Calu3 (cell line): ENCODE results near the gene SGSM2. TPM values are rescaled to one million over a fixed set of nuclear protein-coding genes. Genes with fewer than 3 reads are reported as not detected.

Experiments used
- BruUV-seq: library from RNA; stranded (reverse); fragments of 400-500 nt; replicated peaks from 2 replicates; lab custom pipeline; 2021; lab: Mats Ljungman, UMichigan
- CTCF ChIA-PET: fragments of 300-600 bp; sonication (Branson Sonifier 250); formaldehyde crosslinking; loops from one replicate; lab custom pipeline; 2022; ENCODE audit warnings: antibody characterized with exemption; lab: Charles Lee
- DNase-seq: peaks from one replicate; pipeline ENCODE4 v3.0.0; 2022
- H3K27ac Mint-ChIP-seq: one replicate; pipeline ENCODE4 v1.8.0; 2022; ENCODE audit warnings: mixed read lengths; ENCODE audit not compliant: unreplicated experiment
- H3K27me3 Mint-ChIP-seq: one replicate; pipeline ENCODE4 v1.8.0; 2022; ENCODE audit warnings: mixed read lengths; ENCODE audit not compliant: unreplicated experiment
- H3K36me3 Mint-ChIP-seq: one replicate; pipeline ENCODE4 v1.8.0; 2022; ENCODE audit warnings: mild to moderate bottlenecking, moderate library complexity, mixed read lengths; ENCODE audit not compliant: insufficient read depth, unreplicated experiment
- H3K4me1 Mint-ChIP-seq: one replicate; pipeline ENCODE4 v1.8.0; 2022; ENCODE audit warnings: mild to moderate bottlenecking, low read depth, mixed read lengths; ENCODE audit not compliant: unreplicated experiment
- H3K4me3 Mint-ChIP-seq: one replicate; pipeline ENCODE4 v1.8.0; 2022; ENCODE audit warnings: mild to moderate bottlenecking, low read depth, moderate library complexity, mixed read lengths; ENCODE audit not compliant: unreplicated experiment
- H3K9me3 Mint-ChIP-seq: one replicate; pipeline ENCODE4 v1.8.0; 2022; ENCODE audit warnings: low read depth, mixed read lengths; ENCODE audit not compliant: unreplicated experiment
- CTCF ChIP-seq: fragments of 200-600 bp; IDR thresholded peaks from one replicate; pipeline ENCODE4 v1.8.0; 2022; ENCODE audit warnings: antibody characterized with exemption; ENCODE audit not compliant: unreplicated experiment
- intact Hi-C: fragments of 100-400 bp; cut with micrococcal nuclease; formaldehyde crosslinking; loops from one replicate; pipeline ENCODE4 v1.10.0; 2022; ENCODE audit not compliant: unreplicated experiment
- total RNA-seq: library from RNA; stranded (reverse); gene quantifications from 2 replicates; pipeline ENCODE4 v1.2.3, GENCODE V29; 2022

Gene SGSM2
- total RNA-seq, 1 experiment from 2014 or later, result 54.9 TPM

GRCh38 chr17:2362881-2363280 is 25.6 kb downstream of the SGSM2 start:
- H3K27me3 Mint-ChIP-seq, result no peaks in the 10 kb centered on the region
- H3K36me3 Mint-ChIP-seq, result peaks cover 39% of the 10 kb centered on the region
- CTCF ChIA-PET, result interaction anchor here (1.5 kb wide), 1 partner anchor 53 kb away, joined by 3 read pairs; no protein-coding TSS in a partner anchor
- H3K9me3 Mint-ChIP-seq, result no peaks in the 10 kb centered on the region
- DNase-seq, result no peak
- H3K27ac Mint-ChIP-seq, result no peak overlapping the region
- TF ChIP-seq CTCF, result no peak
- no peak overlapping the region for H3K4me3 Mint-ChIP-seq
- no TSS peak for BruUV-seq
- intact Hi-C loops, result no loop called here
- H3K4me1 Mint-ChIP-seq, result peaks cover 22% of the 10 kb centered on the region

GRCh38 chr17:2363318-2363717 is 26.0 kb downstream of the SGSM2 start:
- H3K9me3 Mint-ChIP-seq, result no peaks in the 10 kb centered on the region
- no peak overlapping the region for H3K4me3 Mint-ChIP-seq
- TF ChIP-seq CTCF, result no peak
- no peak overlapping the region for H3K27ac Mint-ChIP-seq
- no TSS peak for BruUV-seq
- intact Hi-C loops, result no loop called here
- H3K36me3 Mint-ChIP-seq, result peaks cover 39% of the 10 kb centered on the region
- H3K27me3 Mint-ChIP-seq, result no peaks in the 10 kb centered on the region
- H3K4me1 Mint-ChIP-seq, result peaks cover 18% of the 10 kb centered on the region
- no peak for DNase-seq
- CTCF ChIA-PET, result interaction anchor here (0.6 to 1.5 kb wide), 2 partner anchors 8 to 53 kb away, joined by 3 to 5 read pairs; no protein-coding TSS in a partner anchor

DNA sequence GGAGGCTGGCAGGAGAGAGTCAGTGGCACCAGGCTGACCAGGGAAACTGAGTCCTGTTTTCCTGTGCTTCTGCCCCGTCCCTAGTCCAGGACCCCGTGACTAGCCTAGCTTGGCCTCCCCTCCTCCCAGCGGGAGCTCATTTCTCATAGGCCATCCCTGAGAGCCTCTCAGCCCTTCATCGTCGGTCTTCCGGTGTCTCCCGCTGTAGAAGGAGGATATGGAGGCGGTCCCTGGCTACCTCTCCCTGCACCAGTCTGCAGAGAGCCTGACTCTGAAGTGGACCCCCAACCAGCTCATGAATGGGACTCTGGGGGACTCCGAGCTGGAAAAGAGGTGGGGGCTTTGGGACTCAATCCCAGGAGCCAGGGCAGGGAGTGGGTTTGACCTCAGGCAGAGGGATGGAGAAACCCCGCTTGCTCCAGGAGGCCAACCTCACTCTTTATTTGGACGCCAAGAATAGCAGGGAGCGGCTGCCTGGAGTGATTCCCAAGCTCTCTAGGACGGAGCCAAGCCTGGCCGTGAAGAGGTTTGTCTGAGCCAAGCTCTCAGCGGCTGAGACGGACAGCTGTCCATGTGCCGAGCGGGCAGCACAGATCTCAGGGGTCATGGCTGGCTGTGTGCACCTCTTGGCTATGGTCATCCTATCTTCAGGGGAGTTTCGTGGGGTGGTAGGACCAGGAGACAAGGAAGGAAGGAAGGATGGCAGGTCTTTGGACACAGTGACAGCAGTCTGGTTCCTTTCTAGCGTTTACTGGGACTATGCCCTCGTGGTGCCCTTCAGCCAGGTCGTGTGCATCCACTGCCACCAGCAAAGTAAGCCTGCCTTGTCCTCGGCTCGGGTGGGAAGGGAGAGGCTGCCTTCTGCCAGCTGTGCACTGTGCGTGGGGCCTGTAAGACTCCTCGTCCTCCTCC is 26.8 kb downstream of the SGSM2 start:
- Mint-ChIP-seq H3K9me3 (no peaks in the 10 kb centered on the region), H3K4me1 (peaks cover 17% of the 10 kb centered on the region), H3K27me3 (no peaks in the 10 kb centered on the region), H3K4me3 (no peak overlapping the region), H3K27ac (no peak overlapping the region), H3K36me3 (peaks cover 39% of the 10 kb centered on the region)
- BruUV-seq, result no TSS peak
- CTCF ChIA-PET, result interaction anchor here (0.6 to 1.5 kb wide), 2 partner anchors 7 to 52 kb away, joined by 3 to 5 read pairs; no protein-coding TSS in a partner anchor
- intact Hi-C loops, result no loop called here
- no peak for TF ChIP-seq CTCF
- DNase-seq, result no peak

DNA sequence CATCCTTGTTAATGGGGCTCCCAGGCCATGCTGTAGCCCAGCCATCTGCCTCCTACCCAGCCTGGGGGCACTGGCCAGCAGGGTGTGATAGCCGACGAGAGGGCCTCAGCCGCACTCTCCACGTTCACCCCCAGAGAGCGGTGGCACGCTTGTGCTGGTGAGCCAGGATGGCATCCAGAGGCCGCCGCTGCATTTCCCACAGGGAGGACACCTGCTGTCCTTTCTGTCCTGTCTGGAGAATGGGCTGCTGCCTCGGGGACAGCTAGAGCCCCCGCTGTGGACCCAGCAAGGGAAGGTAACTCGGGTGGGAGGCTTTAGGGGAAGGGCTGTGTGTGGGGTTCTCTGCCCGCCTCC is 27.4 kb downstream of the SGSM2 start:
- no TSS peak for BruUV-seq
- H3K4me3 Mint-ChIP-seq, result no peak overlapping the region
- H3K9me3 Mint-ChIP-seq, result no peaks in the 10 kb centered on the region
- intact Hi-C loops, result no loop called here
- H3K27ac Mint-ChIP-seq, result no peak overlapping the region
- no peak for DNase-seq
- TF ChIP-seq CTCF, result no peak
- H3K4me1 Mint-ChIP-seq, result peaks cover 17% of the 10 kb centered on the region
- H3K27me3 Mint-ChIP-seq, result no peaks in the 10 kb centered on the region
- peaks cover 39% of the 10 kb centered on the region for H3K36me3 Mint-ChIP-seq
- CTCF ChIA-PET, result no interaction called here
